HUES6 (cell line): ENCODE results near the gene IFNA13.

Experiments used
- H3K27ac ChIP-seq: 2 replicates; pipeline ENCODE4 v1.7.0; 2013; ENCODE audit warnings: low read depth, mild to moderate bottlenecking, low read length, inconsistent platforms
- H3K27me3 ChIP-seq: 2 replicates; pipeline ENCODE4 v1.6.1; 2013; ENCODE audit warnings: low read length; ENCODE audit not compliant: control insufficient read depth, insufficient read depth
- H3K36me3 ChIP-seq: 2 replicates; pipeline ENCODE4 v1.6.1; 2013; ENCODE audit warnings: low read length; ENCODE audit not compliant: control insufficient read depth, insufficient read depth
- H3K4me1 ChIP-seq: 2 replicates; pipeline ENCODE4 v1.6.1; 2013; ENCODE audit warnings: low read length; ENCODE audit not compliant: control insufficient read depth, insufficient read depth
- H3K4me3 ChIP-seq: 2 replicates; pipeline ENCODE4 v1.5.1; 2013; ENCODE audit warnings: low read depth, low read length
- H3K9ac ChIP-seq: one replicate; pipeline ENCODE4 v1.6.1; 2013; ENCODE audit warnings: mild to moderate bottlenecking, low read length
- H3K9me3 ChIP-seq: 2 replicates; pipeline ENCODE4 v1.6.1; 2013; ENCODE audit warnings: low read depth, low read length; ENCODE audit not compliant: control insufficient read depth, insufficient read depth

Gene IFNA13

DNA sequence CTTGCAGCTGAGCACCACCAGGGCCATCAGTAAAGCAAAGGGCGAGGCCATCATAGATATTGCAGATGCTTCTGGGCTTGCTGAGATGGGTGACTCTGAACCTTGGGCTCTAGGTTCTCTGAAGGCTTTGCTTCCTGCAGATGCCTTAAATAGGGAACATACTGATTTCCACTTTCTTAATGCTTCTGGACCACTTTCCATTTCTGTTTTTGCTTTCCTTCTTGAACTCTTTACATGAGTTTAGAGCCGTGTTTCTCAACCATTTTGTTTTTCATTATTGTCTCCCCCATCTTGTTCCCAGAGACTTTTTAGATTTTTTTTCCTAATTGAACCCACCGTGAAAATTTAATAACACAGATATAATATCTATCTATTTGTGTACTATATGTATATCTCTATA is at the start of gene IFNA13:
Gene IFNA13 (minus strand): TSS at position 101 of the 400 bp plus-strand sequence. CDS start 47 bp downstream, at position 54.
- H3K4me1 ChIP-seq: no peaks in the 10 kb centered on the region
- no peak within 1 kb of the TSS for H3K4me3 ChIP-seq
- H3K27ac ChIP-seq: no peak within 1 kb of the TSS
- no peaks in the 10 kb centered on the region for H3K36me3 ChIP-seq
- no peaks in the 10 kb centered on the region for H3K9me3 ChIP-seq
- no peaks in the 10 kb centered on the region for H3K27me3 ChIP-seq
- no peak within 1 kb of the TSS for H3K9ac ChIP-seq

GRCh38 chr9:21415493-21416267 is 47.8 kb upstream of the IFNA13 start:
- no peaks in the 10 kb centered on the region for H3K27me3 ChIP-seq

DNA sequence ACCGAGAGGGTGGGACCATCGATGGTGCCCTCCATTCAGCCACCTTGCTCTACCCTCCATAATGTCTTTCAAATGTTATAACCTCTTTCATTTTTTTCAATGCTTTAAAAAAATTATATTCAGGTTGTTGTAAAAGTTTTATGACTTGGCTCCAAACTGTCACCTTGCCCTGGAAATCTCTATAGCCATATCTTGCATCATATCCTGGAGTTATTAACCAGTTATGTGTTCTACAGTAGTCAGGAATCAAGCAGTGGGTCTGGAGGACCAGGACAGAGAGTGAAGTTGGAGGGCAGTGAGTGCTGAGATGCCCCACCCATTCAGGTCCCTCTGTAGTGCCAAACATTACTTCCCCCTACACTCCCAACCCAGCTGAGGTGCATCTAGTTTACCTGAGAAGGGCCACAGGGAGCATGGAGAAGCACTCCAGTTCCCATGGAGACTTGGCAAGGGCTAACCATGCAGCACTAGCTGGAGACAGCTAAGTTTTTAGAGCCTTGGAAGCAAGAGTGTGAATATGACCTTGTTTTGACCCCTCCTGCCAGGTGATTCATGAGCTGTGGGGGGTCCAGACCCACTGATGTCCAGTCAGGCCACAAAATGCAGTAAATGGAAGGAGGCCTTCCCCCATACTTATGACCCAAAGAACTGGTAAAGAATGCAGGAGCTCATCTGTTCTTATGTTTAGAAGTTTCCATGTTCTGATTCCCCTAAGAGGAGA is 46.5 kb upstream of the IFNA13 start:
- no peak overlapping the region for H3K9ac ChIP-seq
- no peaks in the 10 kb centered on the region for H3K9me3 ChIP-seq
- H3K4me3 ChIP-seq: no peak overlapping the region
- no peaks in the 10 kb centered on the region for H3K36me3 ChIP-seq
- H3K27ac ChIP-seq: no peak overlapping the region
- H3K27me3 ChIP-seq: no peaks in the 10 kb centered on the region
- H3K4me1 ChIP-seq: no peaks in the 10 kb centered on the region

More at GRCh38 chr9:21415493-21416267, 47.8 kb upstream of the IFNA13 start:
- Histone ChIP-seq H3K9me3 (no peaks in the 10 kb centered on the region), H3K27ac (no peak overlapping the region), H3K9ac (no peak overlapping the region), H3K36me3 (no peaks in the 10 kb centered on the region), H3K4me1 (no peaks in the 10 kb centered on the region), H3K4me3 (no peak overlapping the region)

DNA sequence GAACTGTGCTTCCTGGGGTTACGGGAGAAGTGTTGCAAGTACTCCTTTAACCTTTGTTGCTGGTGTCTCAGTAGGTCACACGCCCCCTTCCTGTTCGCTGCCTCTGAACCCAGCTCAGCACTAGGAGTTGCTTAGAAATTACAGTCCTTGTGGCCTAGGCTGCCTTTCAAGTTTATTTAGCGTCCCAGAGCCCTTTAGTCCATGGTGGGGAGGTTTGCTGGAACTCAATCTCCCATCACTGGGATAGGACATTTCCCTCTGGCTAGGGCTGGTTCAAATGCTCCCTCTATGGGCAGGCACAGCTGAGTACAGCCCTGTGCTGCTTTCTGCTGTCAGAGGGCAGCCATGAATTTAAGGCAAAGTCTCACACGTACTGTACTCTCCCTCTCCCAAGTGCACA is 45.8 kb upstream of the IFNA13 start:
- Histone ChIP-seq H3K36me3 (no peaks in the 10 kb centered on the region), H3K27me3 (no peaks in the 10 kb centered on the region), H3K9me3 (no peaks in the 10 kb centered on the region), H3K4me3 (no peak overlapping the region), H3K4me1 (no peaks in the 10 kb centered on the region), H3K27ac (no peak overlapping the region), H3K9ac (no peak overlapping the region)

GRCh38 chr9:21413151-21413550 is 45.3 kb upstream of the IFNA13 start:
- Histone ChIP-seq H3K27me3 (no peaks in the 10 kb centered on the region), H3K9ac (no peak overlapping the region), H3K4me1 (no peaks in the 10 kb centered on the region), H3K27ac (no peak overlapping the region), H3K36me3 (no peaks in the 10 kb centered on the region), H3K4me3 (no peak overlapping the region), H3K9me3 (no peaks in the 10 kb centered on the region)

GRCh38 chr9:21412107-21412506 is 44.2 kb upstream of the IFNA13 start:
- Histone ChIP-seq H3K4me3 (no peak overlapping the region), H3K9me3 (no peaks in the 10 kb centered on the region), H3K4me1 (no peaks in the 10 kb centered on the region), H3K27me3 (no peaks in the 10 kb centered on the region), H3K36me3 (no peaks in the 10 kb centered on the region), H3K9ac (no peak overlapping the region), H3K27ac (no peak overlapping the region)

DNA sequence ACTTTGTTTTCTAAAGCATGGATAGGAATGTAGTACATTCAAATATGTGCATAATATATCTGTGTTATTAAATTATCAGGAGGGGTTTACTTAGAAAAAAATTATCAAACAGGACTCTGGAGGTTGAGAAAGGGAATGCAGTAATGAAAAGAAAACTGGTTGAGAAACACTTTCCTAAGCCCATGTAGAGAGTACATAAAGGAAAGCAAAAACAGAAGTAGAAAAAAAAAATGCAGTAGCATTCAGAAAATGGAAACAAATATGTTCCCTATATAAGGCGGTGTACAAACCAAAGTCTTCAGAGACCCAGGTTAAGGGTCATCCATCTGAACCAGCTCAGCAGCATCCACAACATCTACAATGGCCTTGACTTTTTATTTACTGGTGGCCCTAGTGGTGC is 41.0 kb upstream of the IFNA13 start, which contains the start of gene IFNA8:
Gene IFNA8 (plus strand): TSS at position 301 of the 400 bp plus-strand sequence. CDS start 60 bp downstream, at position 361.
- peaks cover 3% of the 10 kb centered on the region for H3K27me3 ChIP-seq

DNA sequence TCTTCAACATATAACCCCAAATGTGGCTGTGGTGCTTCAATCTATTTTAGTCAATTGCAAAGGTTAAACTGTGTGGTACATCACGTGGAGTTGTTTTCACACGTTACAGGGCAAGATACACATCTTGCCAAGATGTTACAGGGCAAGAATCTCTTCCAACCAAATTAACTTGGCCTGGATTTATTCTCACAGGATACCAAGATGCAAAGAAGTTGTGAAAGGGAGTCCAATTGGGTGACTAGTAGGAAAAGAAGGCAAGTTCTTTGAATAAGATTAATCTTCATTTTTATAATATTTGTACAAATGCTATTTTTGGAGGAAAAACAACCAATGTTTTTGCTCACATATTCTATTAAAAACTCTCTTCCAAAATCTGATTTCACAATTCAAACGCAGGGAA is 36.3 kb upstream of the IFNA13 start:
- no peak overlapping the region for H3K9ac ChIP-seq
- H3K36me3 ChIP-seq: no peaks in the 10 kb centered on the region
- H3K27me3 ChIP-seq: peaks cover 29% of the 10 kb centered on the region
- H3K27ac ChIP-seq: no peak overlapping the region
- no peaks in the 10 kb centered on the region for H3K9me3 ChIP-seq
- H3K4me1 ChIP-seq: no peaks in the 10 kb centered on the region
- H3K4me3 ChIP-seq: no peak overlapping the region

More for the DNA sequence above, 41.0 kb upstream of the IFNA13 start, which contains the start of gene IFNA8:
- Histone ChIP-seq H3K9me3 (no peaks in the 10 kb centered on the region), H3K27ac (no peak within 1 kb of the TSS), H3K36me3 (no peaks in the 10 kb centered on the region), H3K4me1 (no peaks in the 10 kb centered on the region), H3K4me3 (no peak within 1 kb of the TSS), H3K9ac (no peak within 1 kb of the TSS)

DNA sequence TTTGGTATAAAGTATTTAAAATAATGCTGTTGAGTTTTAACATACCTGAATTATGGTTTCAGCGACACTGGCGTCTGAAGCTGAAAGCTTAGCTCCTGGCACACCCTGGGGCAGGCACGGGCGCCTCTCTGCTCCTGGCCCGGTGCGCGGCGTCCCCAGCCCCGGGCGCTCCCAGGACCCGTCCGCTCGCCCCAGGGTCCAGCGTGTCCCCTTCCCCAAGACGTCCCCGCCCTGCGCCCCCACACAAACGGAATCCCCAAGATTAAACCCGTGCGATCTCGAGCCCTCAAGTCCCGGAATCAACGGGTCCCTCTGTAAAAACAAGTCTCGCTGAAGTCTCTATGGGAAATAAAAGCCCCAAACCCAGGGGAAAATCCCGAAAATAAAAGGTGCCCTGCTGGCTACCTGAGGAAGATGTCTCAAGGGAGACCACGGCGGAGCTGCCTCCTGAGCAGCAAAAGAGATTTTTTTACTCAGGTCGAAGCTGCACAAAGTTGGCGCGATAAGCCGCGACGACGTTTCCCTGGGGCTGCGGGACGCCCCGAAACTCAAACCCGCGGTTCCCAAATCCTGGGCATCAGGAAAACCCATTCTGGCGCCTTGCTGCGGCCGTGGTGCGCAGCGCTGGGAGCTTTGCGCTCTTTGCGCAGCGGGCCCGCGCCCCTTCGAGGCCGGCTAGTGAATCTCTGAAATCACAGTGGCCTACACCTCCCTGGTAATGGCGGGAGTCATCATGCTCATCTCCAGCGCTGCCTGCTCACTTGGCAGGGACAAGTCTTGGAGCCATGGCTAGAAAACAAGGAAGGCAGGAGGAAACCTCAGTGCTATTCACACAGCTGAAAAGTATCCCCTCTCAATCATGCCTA is 34.8 kb upstream of the IFNA13 start:
- H3K9me3 ChIP-seq: no peaks in the 10 kb centered on the region
- peak overlapping the region; percentile 33 for H3K9ac ChIP-seq
- peak overlapping the region; percentile 73 for H3K4me3 ChIP-seq
- no peaks in the 10 kb centered on the region for H3K36me3 ChIP-seq
- H3K27me3 ChIP-seq: peaks cover 43% of the 10 kb centered on the region
- H3K4me1 ChIP-seq: no peaks in the 10 kb centered on the region
- H3K27ac ChIP-seq: no peak overlapping the region

- peaks cover 69% of the 10 kb centered on the region for H3K27me3 ChIP-seq
- no peak overlapping the region for H3K4me3 ChIP-seq
- H3K9ac ChIP-seq: no peak overlapping the region
- H3K4me1 ChIP-seq: no peaks in the 10 kb centered on the region
- H3K27ac ChIP-seq: no peak overlapping the region
- no peaks in the 10 kb centered on the region for H3K36me3 ChIP-seq
- H3K9me3 ChIP-seq: no peaks in the 10 kb centered on the region
These were observed 32.1 kb upstream of the IFNA13 start for GRCh38 chr9:21399956-21400355.
